Transverse colon (tissue), 4 donors: ENCODE measurements around the gene HIP1. TPM values are rescaled to one million over a fixed set of nuclear protein-coding genes. Genes with fewer than 3 reads are reported as not detected.
A peak's percentile ranks its signal among the peaks of the same experiment; 100 is the strongest.

Experiments
- DNase-seq: peaks from one replicate; pipeline ENCODE4 v3.0.0-alpha.2; 2019
- H3K27ac ChIP-seq, 4 donors: fragments of 200-600 bp; sonication (generic); 2 replicates each; pipeline ENCODE4 v1.5.1; 2016 to 2018; ENCODE audit warnings: inconsistent platforms in 4 of 4
- H3K27me3 ChIP-seq: fragments of 200-600 bp; sonication (generic); 2 replicates; pipeline ENCODE4 v1.5.1; 2017; ENCODE audit warnings: inconsistent platforms
- H3K36me3 ChIP-seq, 4 donors: fragments of 200-600 bp; sonication (generic); 2 replicates each; pipeline ENCODE4 v1.5.1; 2017 to 2019; ENCODE audit warnings: inconsistent platforms in 4 of 4
- H3K4me1 ChIP-seq, 4 donors: fragments of 200-600 bp; sonication (generic); 2 replicates each; pipeline ENCODE4 v1.5.1; 2017 to 2020; ENCODE audit warnings: inconsistent platforms in 4 of 4
- H3K4me3 ChIP-seq, 4 donors: fragments of 200-600 bp; sonication (generic); 1 replicate in 1 of 4; 2 replicates in 3 of 4; pipeline versions ENCODE4 v1.5.1 to v1.6.1; 2017 to 2019; ENCODE audit warnings: inconsistent platforms in 4 of 4
- H3K9me3 ChIP-seq, 2 donors: fragments of 200-600 bp; sonication (generic); 2 replicates each; pipeline ENCODE4 v1.5.1; 2017 to 2019; ENCODE audit warnings: inconsistent platforms in 2 of 2
- CTCF ChIP-seq, 5 experiments: fragments of 200-600 bp in 3 of 5; fragments of 450-650 bp in 2 of 5; sonication (generic) in 3 of 5; IDR thresholded peaks; 1 replicate in 2 of 5; 2 replicates in 3 of 5; pipeline ENCODE4 v1.5.1; 2016 to 2017; ENCODE audit warnings: antibody characterized with exemption in 5 of 5, inconsistent platforms in 3 of 5, mild to moderate bottlenecking in 2 of 5, moderate library complexity in 1 of 5
- EP300 ChIP-seq: sonication (generic); formaldehyde crosslinking; IDR thresholded peaks from one replicate; pipeline ENCODE4 v1.6.1; 2017; ENCODE audit warnings: antibody characterized with exemption, low read depth
- POLR2A ChIP-seq: fragments of 450-650 bp; IDR thresholded peaks from one replicate; pipeline ENCODE4 v1.6.1; 2016; ENCODE audit warnings: antibody characterized with exemption, mild to moderate bottlenecking, moderate library complexity
- POLR2AphosphoS5 ChIP-seq, 3 donors: sonication (generic); formaldehyde crosslinking; IDR thresholded peaks; one replicate each; pipeline ENCODE4 v1.6.1; 2016; ENCODE audit warnings: antibody characterized with exemption in 3 of 3
- WGBS, 2 donors: methylation state at CpG; one replicate each; pipeline ENCODE4 v1.1.5; 2018; ENCODE audit warnings: low coverage in 1 of 2; 5-methylcytosine and 5-hydroxymethylcytosine counted together
- in situ Hi-C, 4 donors: fragments of 200-750 bp; cut with MboI; loops; one replicate each; pipeline versions ENCODE4 v1.15.0 to v1.15.1; 2017; ENCODE audit warnings: low sequenced_read_pairs in 3 of 4, low pct_ligation_motif_present in 1 of 4, low pct_unique_long_range_greater_than_20kb in 1 of 4
- intact Hi-C: fragments of 100-400 bp; cut with DNase I; formaldehyde crosslinking; loops from one replicate; pipeline ENCODE4 v1.15.1; 2023; ENCODE audit warnings: low total_unique reads
- total RNA-seq, 4 donors: library from RNA; depleted of rRNA; stranded (reverse); fragments of >200 nt; gene quantifications; one replicate each; pipeline ENCODE4 v1.1.0, GENCODE V29; 2016

HIP1 gene
- total RNA-seq, 4 donors from 2014 or later, result 3.7 to 20.1 (median 4.7) TPM

GRCh38 chr7:75735581-75736350, 3.0 kb downstream of the HIP1 start:
- peaks cover 0 to 14% (median 9%) of the 10 kb centered on the region in 4 donors for H3K4me1 ChIP-seq
- DNase-seq, result no peak
- in situ Hi-C loops (no loop called here), intact Hi-C loops (no loop called here)
- WGBS, 2 donors, result 94 to 97% methylated on average over 9 of the region's 9 CpGs
- H3K27ac ChIP-seq, result no peak overlapping the region
- no peak overlapping the region for H3K4me3 ChIP-seq
- TF ChIP-seq POLR2A (no peak), POLR2AphosphoS5 (IDR thresholded peaks at IDR 0.05) (no peak), CTCF (IDR thresholded peaks at IDR 0.05) (no peak), EP300 (no peak)
- H3K9me3 ChIP-seq, result no peaks in the 10 kb centered on the region
- H3K27me3 ChIP-seq, result no peaks in the 10 kb centered on the region
- H3K36me3 ChIP-seq, result no peaks in the 10 kb centered on the region

GRCh38 chr7:75734586-75735458, 3.9 kb downstream of the HIP1 start:
- H3K9me3 ChIP-seq, result no peaks in the 10 kb centered on the region
- peaks cover 0 to 10% (median 9%) of the 10 kb centered on the region in 4 donors for H3K4me1 ChIP-seq
- DNase-seq, result no peak
- intact Hi-C loops (no loop called here), in situ Hi-C loops (no loop called here)
- WGBS, 2 donors, result 73 to 74% methylated on average over 2 to 9 of the region's 9 CpGs
- no peak overlapping the region for H3K27ac ChIP-seq
- no peak overlapping the region for H3K4me3 ChIP-seq
- H3K27me3 ChIP-seq, result no peaks in the 10 kb centered on the region
- TF ChIP-seq EP300, result no peak
- TF ChIP-seq CTCF (IDR thresholded peaks at IDR 0.05), result no peak
- no peak for TF ChIP-seq POLR2A
- no peak for TF ChIP-seq POLR2AphosphoS5 (IDR thresholded peaks at IDR 0.05)
- no peaks in the 10 kb centered on the region for H3K36me3 ChIP-seq

- no peaks in the 10 kb centered on the region for H3K36me3 ChIP-seq
- DNase-seq, result no peak
- H3K27ac ChIP-seq, result peak overlapping the region in 1 of 4 donors; percentile 16
- in situ Hi-C loops, result no loop called here
- H3K27me3 ChIP-seq, result no peaks in the 10 kb centered on the region
- WGBS, 2 donors, result 73 to 74% methylated on average over 11 to 15 of the region's 15 CpGs
- TF ChIP-seq CTCF (IDR thresholded peaks at IDR 0.05), result no peak
- no peak for TF ChIP-seq POLR2AphosphoS5 (IDR thresholded peaks at IDR 0.05)
- no peak for TF ChIP-seq EP300
- no peak for TF ChIP-seq POLR2A
- intact Hi-C loops, result no loop called here
- no peaks in the 10 kb centered on the region for H3K9me3 ChIP-seq
- peaks cover 0 to 17% (median 11%) of the 10 kb centered on the region in 4 donors for H3K4me1 ChIP-seq
- no peak overlapping the region for H3K4me3 ChIP-seq
Observed at GRCh38 chr7:75732764-75733630, 5.7 kb downstream of the HIP1 start.
